ENCODE results near the gene CRYBB1.

- TF ChIP-seq POLR2A (IDR thresholded peaks at IDR 0.05) (no peak), CTCF (IDR thresholded peaks at IDR 0.05) (no peak)
Observed at GRCh38 chr22:26597480-26597879, 20.3 kb downstream of the CRYBB1 start.
